NCI-H345 treated with DMSO at 0.1 percent for 48 hours (cell line): ENCODE results near the gene PADI2.

Source experiments
- DNase-seq: peaks from one replicate; lab custom pipeline; 2025; ENCODE audit not compliant: unreplicated experiment; lab: John Stamatoyannopoulos, UW

Gene PADI2

GRCh38 chr1:17140279-17140678, 21.0 kb upstream of the PADI2 start:
- DNase-seq: no peak

GRCh38 chr1:17139637-17140036, 20.4 kb upstream of the PADI2 start:
- no peak for DNase-seq

GRCh38 chr1:17137441-17137840, 18.2 kb upstream of the PADI2 start:
- no peak for DNase-seq

GRCh38 chr1:17136936-17137335, 17.7 kb upstream of the PADI2 start:
- DNase-seq: no peak

- no peak for DNase-seq
These were observed 16.9 kb upstream of the PADI2 start for GRCh38 chr1:17136145-17136544.

GRCh38 chr1:17135530-17135929, 16.3 kb upstream of the PADI2 start:
- no peak for DNase-seq

GRCh38 chr1:17134724-17135123, 15.5 kb upstream of the PADI2 start:
- no peak for DNase-seq

- DNase-seq: no peak
These were observed 14.8 kb upstream of the PADI2 start for GRCh38 chr1:17134034-17134433.

DNA sequence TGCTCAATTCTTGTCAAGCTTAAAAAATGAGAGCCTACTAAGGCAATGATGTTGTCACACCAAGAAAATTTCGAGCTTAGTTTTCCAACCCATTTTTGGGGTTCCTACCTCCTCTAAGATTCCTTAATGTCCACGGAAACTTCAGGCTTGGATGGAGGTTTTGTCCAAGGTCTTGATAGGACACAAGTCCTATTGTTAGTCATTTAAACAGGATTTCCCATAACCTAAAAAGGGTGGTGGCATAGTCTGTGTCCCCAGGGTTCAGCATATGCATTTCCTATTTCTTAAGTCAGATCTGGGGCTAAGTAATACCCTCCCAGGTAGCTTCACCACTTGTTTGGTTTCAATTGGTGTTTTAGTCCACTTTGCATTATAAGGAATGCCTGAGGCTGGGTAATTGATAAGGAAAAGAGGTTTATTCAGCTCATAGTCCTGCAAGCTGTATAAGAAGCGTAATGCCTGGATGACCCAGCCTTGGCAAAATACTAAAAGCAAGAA, 10.9 kb upstream of the PADI2 start:
- DNase-seq: no peak

- no peak for DNase-seq
These were observed 9.1 kb upstream of the PADI2 start for GRCh38 chr1:17128361-17128760.

- DNase-seq: peak; percentile 53
These were observed 6.5 kb upstream of the PADI2 start for GRCh38 chr1:17125756-17126237.

- no peak for DNase-seq
These were observed 4.2 kb upstream of the PADI2 start for GRCh38 chr1:17123196-17124045.

DNA sequence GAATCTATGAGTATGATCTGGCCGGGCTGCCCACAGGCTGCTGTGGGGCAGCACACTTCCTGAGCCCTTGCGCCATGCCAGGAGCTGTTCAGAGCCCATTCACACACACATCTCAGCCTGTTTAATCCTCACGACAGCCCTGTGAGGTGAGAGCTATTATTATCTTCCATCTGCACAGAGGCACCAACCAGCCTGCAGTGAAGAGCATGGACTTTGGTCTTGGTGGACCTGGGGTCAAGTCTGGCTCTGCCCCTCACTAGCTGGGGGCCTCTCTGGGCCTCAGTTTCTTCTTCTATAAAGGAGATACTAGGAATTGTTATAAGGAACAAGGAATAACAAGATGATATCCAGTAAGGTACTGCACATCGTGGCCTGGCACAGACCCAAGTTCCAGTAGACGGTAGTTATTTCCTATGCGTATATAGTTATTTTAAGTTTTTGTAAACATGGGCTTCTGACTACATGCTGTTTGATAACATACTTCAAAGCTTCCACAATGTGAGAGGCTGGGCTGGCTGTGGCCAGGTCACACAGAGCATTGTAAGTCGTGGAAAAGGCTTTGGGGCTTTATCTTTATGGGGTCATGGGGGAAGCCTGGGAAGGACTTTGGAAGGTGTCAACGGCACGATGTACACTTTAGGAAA, 3.4 kb upstream of the PADI2 start:
- no peak for DNase-seq

- DNase-seq: no peak
These were observed 2.6 kb upstream of the PADI2 start for GRCh38 chr1:17121881-17122280.

GRCh38 chr1:17120962-17121837, 1.9 kb upstream of the PADI2 start:
- DNase-seq: no peak

DNA sequence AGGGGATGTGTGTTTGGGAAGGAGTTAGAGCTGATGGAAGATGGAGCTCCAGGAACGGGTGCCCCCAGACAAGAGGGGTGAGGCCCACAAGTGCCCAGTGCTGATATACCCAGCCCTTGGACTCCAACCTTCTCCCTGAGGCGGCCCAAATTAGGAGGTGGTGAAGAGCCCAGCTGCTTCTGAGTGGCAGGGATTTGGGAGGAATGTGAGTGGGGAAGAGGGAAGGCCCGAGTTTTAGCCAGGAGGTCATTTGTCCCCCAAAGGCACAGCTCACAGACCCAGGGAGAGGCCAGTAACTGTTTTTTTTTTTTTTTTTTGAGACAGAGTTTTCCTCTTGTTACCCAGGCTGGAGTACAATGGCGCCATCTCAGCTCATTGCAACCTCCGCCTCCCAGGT, 1.2 kb upstream of the PADI2 start:
- no peak for DNase-seq

GRCh38 chr1:17119773-17120480, 676 bp upstream of the PADI2 start:
- no peak for DNase-seq

DNA sequence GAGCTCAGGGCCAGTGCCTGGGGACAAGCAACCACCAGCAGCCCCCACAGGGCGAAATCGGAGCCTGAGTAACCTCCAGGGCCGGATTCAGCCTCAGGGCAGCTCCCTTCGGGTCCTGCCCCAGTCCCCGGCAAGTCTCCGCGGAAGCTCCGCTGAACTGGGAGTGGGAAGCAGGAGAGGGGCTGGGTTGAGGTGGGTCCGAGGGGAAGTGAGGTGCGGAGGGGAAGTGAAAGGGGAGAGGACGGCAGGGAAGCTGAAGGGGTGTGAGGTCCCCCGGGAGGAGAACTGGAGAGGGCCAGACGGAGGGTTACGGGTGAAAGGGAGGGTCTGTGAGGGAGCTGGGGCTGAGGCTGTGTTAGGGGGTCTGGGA, 560 bp downstream of the PADI2 start:
- no peak for DNase-seq

DNA sequence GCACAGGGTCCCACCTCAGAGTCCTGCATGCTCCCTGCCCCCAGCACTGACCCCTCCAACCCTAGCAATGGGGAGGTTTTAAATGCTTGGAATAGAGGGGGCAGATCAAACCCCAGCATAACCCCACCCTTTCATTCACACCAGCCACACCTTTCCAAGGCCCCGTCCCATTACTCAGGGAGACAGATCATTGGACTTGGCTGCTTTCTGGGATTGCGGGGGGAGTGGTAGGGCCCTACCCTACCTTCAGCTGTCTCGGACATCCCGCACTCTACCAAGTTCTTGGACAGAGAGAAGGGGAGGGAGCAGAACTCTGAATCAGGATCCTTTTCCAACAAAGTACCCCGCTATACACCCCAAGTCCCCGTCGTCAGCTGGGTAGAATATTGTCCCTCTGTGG, 983 bp downstream of the PADI2 start:
- no peak for DNase-seq

- peak; percentile 20 for DNase-seq
These were observed 1.6 kb downstream of the PADI2 start for GRCh38 chr1:17117451-17118265.
